ENCODE measurements around the gene STAM.
A peak's percentile ranks its signal among the peaks of the same experiment; 100 is the strongest.

Gene STAM

DNA sequence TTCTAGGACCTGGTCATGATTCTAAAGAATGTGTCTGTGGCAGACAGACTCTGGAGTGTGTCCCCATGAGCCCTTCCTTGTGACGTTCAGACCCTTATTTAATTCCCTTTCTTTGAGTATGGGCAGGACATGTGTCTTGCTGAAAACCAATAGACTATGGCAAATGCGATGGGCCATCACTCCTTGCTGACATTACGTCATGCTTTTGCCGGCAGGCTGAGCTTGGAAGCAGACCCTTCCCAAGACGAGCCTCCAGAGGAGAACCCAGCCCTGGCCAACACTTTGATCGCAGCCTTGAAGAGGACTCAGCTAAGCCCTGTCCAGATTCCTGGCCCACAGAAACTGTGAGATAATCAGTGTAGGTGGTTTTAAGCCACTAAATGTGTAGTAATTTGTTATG lies 89.7 kb downstream of the STAM start:
- DNase-seq: no peak

DNA sequence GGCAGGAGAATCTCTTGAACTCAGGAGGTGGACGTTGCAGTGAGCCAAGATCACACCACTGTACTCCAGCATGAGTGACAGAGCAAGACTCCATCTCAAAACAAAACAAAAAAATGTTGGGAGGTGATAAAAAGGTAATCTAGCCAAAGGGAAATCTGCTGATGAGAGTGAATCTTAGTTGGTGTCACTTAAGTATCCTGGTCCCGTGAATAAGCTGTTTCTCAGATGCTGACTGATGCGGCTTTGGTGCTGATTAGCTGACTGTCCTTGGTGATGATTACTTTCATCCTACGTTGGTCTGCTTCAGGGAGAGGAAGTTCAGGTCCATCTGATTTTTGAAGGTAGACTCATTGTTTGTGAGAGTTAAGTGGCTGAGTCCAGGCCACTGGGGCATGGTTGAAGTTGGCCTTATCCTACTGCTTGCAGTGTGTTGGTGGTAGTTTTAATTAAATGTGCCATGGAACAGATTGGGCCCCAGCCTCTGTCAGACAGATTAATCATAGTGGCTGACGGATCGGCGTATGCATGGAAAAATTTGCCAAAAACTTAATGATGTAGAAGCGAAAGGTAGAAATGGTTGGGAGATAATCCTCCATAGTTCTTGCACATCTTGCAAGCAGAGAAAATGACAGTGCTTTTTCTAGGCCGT lies 90.6 kb downstream of the STAM start:
- no peak for DNase-seq

DNA sequence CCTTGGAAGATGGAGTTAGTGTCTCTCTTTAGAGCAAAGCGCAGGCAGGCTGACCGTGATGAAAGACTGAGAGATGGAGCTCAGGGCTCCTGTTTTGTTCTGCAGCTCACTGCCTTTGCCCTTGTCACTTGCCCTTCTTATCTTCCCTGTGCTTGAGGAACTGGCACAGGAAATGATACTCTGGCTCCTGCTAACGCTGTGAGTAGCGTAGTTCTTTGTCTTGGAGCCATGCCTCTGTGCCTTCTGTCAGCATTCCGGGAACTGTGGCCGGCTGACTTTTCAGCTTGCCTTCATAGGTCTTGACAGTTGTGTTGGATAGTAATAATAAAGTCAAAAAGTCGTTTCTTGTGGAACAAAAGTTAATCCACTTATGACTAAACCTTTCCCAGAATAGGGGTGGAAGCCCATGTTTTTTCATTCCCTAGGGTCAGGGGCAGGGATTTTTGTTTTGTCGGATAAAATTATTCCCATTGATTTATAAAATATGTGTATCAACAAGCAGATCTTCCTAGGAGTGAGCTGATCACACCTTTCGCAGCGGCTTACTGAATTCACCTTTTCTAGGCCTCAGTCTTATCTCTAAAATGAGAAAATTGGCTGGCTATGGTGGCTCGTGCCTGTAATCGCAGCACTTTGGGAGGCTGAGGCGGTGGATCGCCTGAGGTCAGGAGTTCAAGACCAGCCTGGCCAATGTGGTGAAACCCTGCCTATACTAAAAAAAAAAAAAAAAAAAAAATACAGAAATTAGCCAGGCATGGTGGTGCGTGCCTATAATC lies 91.4 kb downstream of the STAM start:
- no peak for DNase-seq

- no peak for DNase-seq
Observed at GRCh38 chr10:17736223-17736622, 92.3 kb downstream of the STAM start.

GRCh38 chr10:17737027-17737965 lies 93.3 kb downstream of the STAM start:
- no peak for DNase-seq

GRCh38 chr10:17740668-17741067 lies 96.7 kb downstream of the STAM start:
- no peak for DNase-seq

DNA sequence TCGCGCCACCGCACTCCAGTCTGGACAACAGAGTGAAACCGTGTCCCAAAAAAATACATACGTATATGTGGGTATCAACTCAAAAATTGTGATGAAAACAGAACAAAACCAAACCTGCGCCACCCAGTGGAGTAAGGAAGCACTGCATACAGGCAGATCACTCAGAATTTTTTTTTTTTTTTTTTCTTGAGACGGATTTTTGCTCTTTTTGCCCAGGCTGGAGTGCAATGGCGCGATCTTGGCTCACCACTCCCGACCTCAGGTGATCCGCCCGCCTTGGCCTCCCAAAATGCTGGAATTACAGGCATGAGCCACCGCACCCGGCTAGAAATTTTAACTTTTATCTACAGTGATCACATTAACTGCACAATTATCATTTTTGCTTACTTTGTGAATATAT lies 99.0 kb downstream of the STAM start:
- peak; percentile 30 for DNase-seq

GRCh38 chr10:17743437-17743836 lies 99.5 kb downstream of the STAM start:
- DNase-seq: no peak

- DNase-seq: peak; percentile 77
Observed at GRCh38 chr10:17744341-17744861, 100.5 kb downstream of the STAM start.

- DNase-seq: no peak
Observed at GRCh38 chr10:17747883-17748550, 104.1 kb downstream of the STAM start.

DNA sequence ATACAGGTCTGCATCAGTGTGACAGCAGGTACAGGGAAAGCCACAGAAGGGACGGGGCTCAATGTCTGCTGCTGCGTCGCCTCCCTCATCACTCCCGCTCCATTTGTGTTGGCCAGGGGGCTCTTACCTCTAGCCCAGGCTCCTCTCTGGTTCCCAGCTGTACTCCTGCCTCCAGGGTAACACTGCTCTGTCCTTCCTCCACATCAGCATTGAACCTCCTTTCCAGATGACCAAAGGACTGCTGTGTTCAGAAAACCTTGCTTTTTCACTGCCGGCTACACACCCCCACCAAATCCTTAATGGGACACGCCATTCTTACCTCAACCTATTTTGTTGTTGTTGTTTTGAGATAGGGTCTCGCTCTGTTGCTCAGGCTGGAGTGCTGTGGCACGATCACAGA lies 105.9 kb downstream of the STAM start:
- DNase-seq: no peak

DNA sequence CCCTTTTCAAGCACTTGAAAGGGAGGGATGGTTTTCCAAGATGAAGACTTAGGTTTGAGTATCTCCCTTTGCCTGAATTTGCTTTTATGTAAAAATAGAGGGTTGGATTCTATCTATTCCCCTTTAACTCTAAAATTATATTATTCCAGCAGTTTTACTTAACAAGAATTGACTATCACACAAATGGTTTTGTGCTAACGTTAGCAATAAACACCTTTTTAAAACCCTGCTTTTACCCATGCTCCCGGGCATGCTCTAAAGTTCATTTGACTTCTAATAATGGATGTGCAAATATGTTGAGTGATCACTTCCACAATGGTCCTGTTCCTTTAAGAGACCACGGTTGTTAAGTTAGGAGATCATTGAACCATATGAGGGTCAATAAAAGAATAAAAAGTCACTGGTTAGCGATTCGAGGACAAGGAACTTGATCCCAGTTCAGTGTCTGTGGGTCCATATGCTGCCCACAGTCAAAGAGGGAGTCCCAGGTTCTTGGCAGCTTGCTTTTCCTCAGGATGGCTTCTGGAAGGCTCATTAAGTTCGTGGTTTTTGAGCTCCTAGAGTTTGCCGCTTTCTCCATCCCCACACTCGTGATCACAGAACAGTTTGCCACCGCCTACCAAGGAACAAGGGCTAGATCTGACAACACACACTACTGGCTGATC lies 108.0 kb downstream of the STAM start, which contains the start of gene TMEM236:
Gene TMEM236, plus strand, starts transcription at position 421 of the 665 bp plus-strand sequence. Its CDS starts 95 bp downstream, at position 516.
- DNase-seq: no peak

GRCh38 chr10:17756557-17757217 lies 112.7 kb downstream of the STAM start:
- no peak for DNase-seq

GRCh38 chr10:17758200-17758599 lies 114.2 kb downstream of the STAM start:
- DNase-seq: no peak

DNA sequence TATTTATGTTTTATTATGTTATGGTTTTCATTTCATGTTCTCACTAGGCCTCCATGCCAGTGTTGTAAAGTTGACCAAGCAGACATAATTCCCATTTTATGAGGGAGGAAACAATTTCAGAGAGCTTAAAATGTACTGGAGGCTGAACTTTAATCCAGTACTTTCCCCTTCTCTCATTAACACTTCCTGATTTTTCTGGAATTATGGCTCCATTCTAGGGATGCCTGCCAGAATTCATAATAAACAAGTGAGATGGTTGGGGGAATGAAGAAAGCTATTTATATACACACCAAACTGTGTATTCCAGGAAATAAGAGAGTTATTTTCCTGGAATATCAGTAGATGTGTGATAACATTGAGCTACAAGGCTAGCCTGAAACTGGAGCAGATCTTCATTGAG lies 114.9 kb downstream of the STAM start:
- DNase-seq: no peak

DNA sequence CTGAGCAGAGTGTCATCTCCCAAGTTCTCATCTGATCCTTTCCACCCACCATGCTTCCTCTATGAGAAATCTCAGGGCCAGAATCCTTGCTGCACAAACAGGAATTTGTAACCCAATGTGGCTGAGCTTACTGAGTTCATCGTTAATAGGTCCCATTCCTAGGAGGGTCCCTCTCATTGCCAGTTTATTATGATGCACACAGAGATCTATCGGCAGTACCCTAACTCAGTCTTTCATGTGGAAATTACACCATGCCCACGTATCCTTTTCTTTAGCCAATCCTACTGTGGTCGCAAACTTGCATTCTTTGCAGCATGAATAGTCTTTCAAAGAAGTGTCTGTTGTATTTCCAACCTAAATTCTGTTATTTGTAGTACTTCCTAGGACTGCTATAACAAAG lies 120.2 kb downstream of the STAM start:
- no peak for DNase-seq

- DNase-seq: no peak
Observed at GRCh38 chr10:17765602-17766001, 121.7 kb downstream of the STAM start.

All from GDM1 (cell line).